Stimulated activated memory B cell treated with anti-CD40 and anti-IgM and Interleukin-4, amounts not matched to agents 10 μg/mL and 1 μg/mL and 100 μg/mL, for 72 hours (primary cell): ENCODE results near the gene SLC8A1.

ENCODE experiments used
- ATAC-seq: fragments of 150-1000 bp; cut with Tn5 transposase; 2 replicates; pipeline ENCODE4 v1.10.0; 2021
- H3K27ac Mint-ChIP-seq: one replicate; pipeline ENCODE4 v1.8.0; 2022; ENCODE audit warnings: mild to moderate bottlenecking, mixed read lengths
- H3K27me3 Mint-ChIP-seq: one replicate; pipeline ENCODE4 v1.8.0; 2022; ENCODE audit warnings: mixed read lengths
- H3K36me3 Mint-ChIP-seq: one replicate; pipeline ENCODE4 v1.8.0; 2022; ENCODE audit warnings: mixed read lengths
- H3K4me1 Mint-ChIP-seq: one replicate; pipeline ENCODE4 v1.8.0; 2022; ENCODE audit warnings: mixed read lengths
- H3K4me3 Mint-ChIP-seq: one replicate; pipeline ENCODE4 v1.8.0; 2022; ENCODE audit warnings: mild to moderate bottlenecking, moderate library complexity, mixed read lengths
- H3K9me3 Mint-ChIP-seq: one replicate; pipeline ENCODE4 v1.8.0; 2022; ENCODE audit warnings: mixed read lengths

The SLC8A1 gene

GRCh38 chr2:40118622-40119021, 333.3 kb downstream of the SLC8A1 start:
- Mint-ChIP-seq H3K27ac (no peak overlapping the region), H3K36me3 (no peaks in the 10 kb centered on the region), H3K9me3 (no peaks in the 10 kb centered on the region), H3K4me1 (no peaks in the 10 kb centered on the region), H3K27me3 (no peaks in the 10 kb centered on the region), H3K4me3 (no peak overlapping the region)
- ATAC-seq: no peak

- no peak overlapping the region for H3K4me3 Mint-ChIP-seq
- H3K9me3 Mint-ChIP-seq: no peaks in the 10 kb centered on the region
- no peaks in the 10 kb centered on the region for H3K27me3 Mint-ChIP-seq
- H3K4me1 Mint-ChIP-seq: no peaks in the 10 kb centered on the region
- no peak overlapping the region for H3K27ac Mint-ChIP-seq
- H3K36me3 Mint-ChIP-seq: no peaks in the 10 kb centered on the region
- no peak for ATAC-seq
Observed at GRCh38 chr2:40115894-40116293, 336.0 kb downstream of the SLC8A1 start.

- H3K27me3 Mint-ChIP-seq: no peaks in the 10 kb centered on the region
- no peak overlapping the region for H3K27ac Mint-ChIP-seq
- no peaks in the 10 kb centered on the region for H3K4me1 Mint-ChIP-seq
- H3K9me3 Mint-ChIP-seq: no peaks in the 10 kb centered on the region
- ATAC-seq: no peak
- no peaks in the 10 kb centered on the region for H3K36me3 Mint-ChIP-seq
- no peak overlapping the region for H3K4me3 Mint-ChIP-seq
Observed at GRCh38 chr2:40115348-40115747, 336.5 kb downstream of the SLC8A1 start.

GRCh38 chr2:40113997-40114396, 337.9 kb downstream of the SLC8A1 start:
- no peaks in the 10 kb centered on the region for H3K27me3 Mint-ChIP-seq
- no peaks in the 10 kb centered on the region for H3K4me1 Mint-ChIP-seq
- H3K27ac Mint-ChIP-seq: no peak overlapping the region
- H3K4me3 Mint-ChIP-seq: no peak overlapping the region
- no peaks in the 10 kb centered on the region for H3K9me3 Mint-ChIP-seq
- H3K36me3 Mint-ChIP-seq: no peaks in the 10 kb centered on the region
- no peak for ATAC-seq

- Mint-ChIP-seq H3K4me1 (no peaks in the 10 kb centered on the region), H3K4me3 (no peak overlapping the region), H3K27me3 (no peaks in the 10 kb centered on the region), H3K27ac (no peak overlapping the region), H3K36me3 (no peaks in the 10 kb centered on the region), H3K9me3 (no peaks in the 10 kb centered on the region)
- ATAC-seq: no peak
Observed at GRCh38 chr2:40113272-40113968, 338.5 kb downstream of the SLC8A1 start.

- ATAC-seq: no peak
- H3K36me3 Mint-ChIP-seq: no peaks in the 10 kb centered on the region
- no peaks in the 10 kb centered on the region for H3K27me3 Mint-ChIP-seq
- no peaks in the 10 kb centered on the region for H3K9me3 Mint-ChIP-seq
- no peaks in the 10 kb centered on the region for H3K4me1 Mint-ChIP-seq
- no peak overlapping the region for H3K27ac Mint-ChIP-seq
- H3K4me3 Mint-ChIP-seq: no peak overlapping the region
Observed at GRCh38 chr2:40109381-40109780, 342.5 kb downstream of the SLC8A1 start.

- no peak overlapping the region for H3K4me3 Mint-ChIP-seq
- no peaks in the 10 kb centered on the region for H3K9me3 Mint-ChIP-seq
- no peaks in the 10 kb centered on the region for H3K4me1 Mint-ChIP-seq
- no peak overlapping the region for H3K27ac Mint-ChIP-seq
- H3K27me3 Mint-ChIP-seq: no peaks in the 10 kb centered on the region
- no peak for ATAC-seq
- no peaks in the 10 kb centered on the region for H3K36me3 Mint-ChIP-seq
Observed at GRCh38 chr2:40108851-40109250, 343.0 kb downstream of the SLC8A1 start.

GRCh38 chr2:40106061-40106460, 345.8 kb downstream of the SLC8A1 start:
- H3K36me3 Mint-ChIP-seq: no peaks in the 10 kb centered on the region
- ATAC-seq: no peak
- H3K27me3 Mint-ChIP-seq: no peaks in the 10 kb centered on the region
- H3K9me3 Mint-ChIP-seq: no peaks in the 10 kb centered on the region
- no peak overlapping the region for H3K27ac Mint-ChIP-seq
- H3K4me3 Mint-ChIP-seq: no peak overlapping the region
- H3K4me1 Mint-ChIP-seq: no peaks in the 10 kb centered on the region

- ATAC-seq: no peak
- Mint-ChIP-seq H3K27me3 (no peaks in the 10 kb centered on the region), H3K36me3 (no peaks in the 10 kb centered on the region), H3K27ac (no peak overlapping the region), H3K9me3 (no peaks in the 10 kb centered on the region), H3K4me3 (no peak overlapping the region), H3K4me1 (no peaks in the 10 kb centered on the region)
Observed at GRCh38 chr2:40105593-40105992, 346.3 kb downstream of the SLC8A1 start.

GRCh38 chr2:40103590-40103989, 348.3 kb downstream of the SLC8A1 start:
- no peak overlapping the region for H3K27ac Mint-ChIP-seq

GRCh38 chr2:40103163-40103562, 348.7 kb downstream of the SLC8A1 start:
- ATAC-seq: no peak

More at GRCh38 chr2:40103590-40103989, 348.3 kb downstream of the SLC8A1 start:
- Mint-ChIP-seq H3K27me3 (no peaks in the 10 kb centered on the region), H3K36me3 (no peaks in the 10 kb centered on the region), H3K4me1 (no peaks in the 10 kb centered on the region), H3K4me3 (no peak overlapping the region), H3K9me3 (no peaks in the 10 kb centered on the region)
- no peak for ATAC-seq

GRCh38 chr2:40102447-40102846, 349.4 kb downstream of the SLC8A1 start:
- H3K27ac Mint-ChIP-seq: no peak overlapping the region
- no peak overlapping the region for H3K4me3 Mint-ChIP-seq
- H3K9me3 Mint-ChIP-seq: no peaks in the 10 kb centered on the region
- ATAC-seq: no peak
- no peaks in the 10 kb centered on the region for H3K36me3 Mint-ChIP-seq
- H3K4me1 Mint-ChIP-seq: no peaks in the 10 kb centered on the region
- no peaks in the 10 kb centered on the region for H3K27me3 Mint-ChIP-seq

More at GRCh38 chr2:40103163-40103562, 348.7 kb downstream of the SLC8A1 start:
- H3K36me3 Mint-ChIP-seq: no peaks in the 10 kb centered on the region
- H3K9me3 Mint-ChIP-seq: no peaks in the 10 kb centered on the region
- no peak overlapping the region for H3K27ac Mint-ChIP-seq
- no peaks in the 10 kb centered on the region for H3K27me3 Mint-ChIP-seq
- no peaks in the 10 kb centered on the region for H3K4me1 Mint-ChIP-seq
- H3K4me3 Mint-ChIP-seq: no peak overlapping the region

GRCh38 chr2:40101131-40101575, 350.7 kb downstream of the SLC8A1 start:
- peak; percentile 73 for ATAC-seq
- Mint-ChIP-seq H3K9me3 (no peaks in the 10 kb centered on the region), H3K27ac (no peak overlapping the region), H3K27me3 (no peaks in the 10 kb centered on the region), H3K4me3 (no peak overlapping the region), H3K4me1 (no peaks in the 10 kb centered on the region), H3K36me3 (no peaks in the 10 kb centered on the region)

- no peaks in the 10 kb centered on the region for H3K4me1 Mint-ChIP-seq
- no peaks in the 10 kb centered on the region for H3K36me3 Mint-ChIP-seq
- no peaks in the 10 kb centered on the region for H3K27me3 Mint-ChIP-seq
- no peak overlapping the region for H3K27ac Mint-ChIP-seq
- no peaks in the 10 kb centered on the region for H3K9me3 Mint-ChIP-seq
- no peak overlapping the region for H3K4me3 Mint-ChIP-seq
- no peak for ATAC-seq
Observed at GRCh38 chr2:40100676-40101075, 351.2 kb downstream of the SLC8A1 start.

- no peaks in the 10 kb centered on the region for H3K36me3 Mint-ChIP-seq
- no peak overlapping the region for H3K27ac Mint-ChIP-seq
- no peaks in the 10 kb centered on the region for H3K27me3 Mint-ChIP-seq
- no peaks in the 10 kb centered on the region for H3K9me3 Mint-ChIP-seq
- no peaks in the 10 kb centered on the region for H3K4me1 Mint-ChIP-seq
- no peak for ATAC-seq
- H3K4me3 Mint-ChIP-seq: no peak overlapping the region
Observed at GRCh38 chr2:40098786-40099470, 353.0 kb downstream of the SLC8A1 start.

- Mint-ChIP-seq H3K9me3 (no peaks in the 10 kb centered on the region), H3K27me3 (no peaks in the 10 kb centered on the region), H3K4me3 (no peak overlapping the region), H3K36me3 (no peaks in the 10 kb centered on the region), H3K4me1 (no peaks in the 10 kb centered on the region), H3K27ac (no peak overlapping the region)
- ATAC-seq: no peak
Observed at GRCh38 chr2:40097691-40098385, 354.1 kb downstream of the SLC8A1 start.
